Activated CD4-positive, alpha-beta T cell treated with anti-CD3 and anti-CD28 coated beads, Interleukin-2, Interleukin-4, amounts not matched to agents 100 ng/mL and 50 ng/mL, durations not matched to agents 16 hours and 8 hours (primary cell): ENCODE measurements around the gene NOB1.
"Not testable (repeated sequence)": the region's sequence is repeated elsewhere in the genome, so short reads cannot be mapped to it uniquely, and the experiment has no call there.

ENCODE experiments used
- DNase-seq: peaks from one replicate; pipeline ENCODE4 v3.0.0-alpha.2; 2020; ENCODE audit warnings: low spot score

The NOB1 gene

DNA sequence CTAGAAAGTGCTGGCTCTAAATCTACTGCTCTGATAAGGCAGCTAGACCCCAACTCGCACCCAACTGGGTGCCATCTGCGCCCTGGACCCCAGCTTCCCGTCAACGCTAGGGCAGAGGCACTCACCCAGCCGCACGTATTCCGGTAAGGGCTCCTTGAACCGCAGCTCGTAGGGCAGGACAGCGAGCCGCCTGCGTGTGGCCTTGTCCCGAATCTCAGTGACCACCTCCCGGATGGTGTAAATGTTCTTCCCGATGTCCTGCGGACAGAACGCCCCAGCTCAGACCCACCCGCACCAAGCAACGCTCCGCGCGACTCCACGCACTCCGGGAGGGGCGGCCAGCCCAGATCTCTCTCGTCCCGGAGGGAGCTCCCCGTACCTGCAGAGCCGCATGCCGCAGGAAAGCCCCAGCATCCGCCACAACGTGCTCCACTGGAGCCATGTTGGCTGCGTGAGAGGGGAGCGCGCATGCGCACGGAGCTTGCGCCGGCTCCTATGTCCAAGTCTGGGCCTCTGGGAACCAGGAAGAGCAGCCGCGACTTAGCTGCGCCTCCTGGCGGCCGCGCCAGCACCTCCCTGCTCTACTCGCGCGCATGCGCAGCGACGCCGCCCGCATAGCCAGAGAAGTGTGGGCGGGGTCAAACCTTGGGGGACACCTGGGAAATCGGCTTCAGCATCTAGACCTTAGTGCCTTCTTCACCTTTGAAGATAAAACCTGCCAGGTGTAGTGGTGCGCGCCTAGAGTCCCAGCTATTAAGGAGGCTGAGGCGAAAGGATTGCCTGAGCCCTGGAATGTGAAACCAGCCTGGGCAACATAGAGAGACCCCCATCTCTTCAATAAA lies at the start of gene NOB1:
Gene NOB1, minus strand, starts transcription at position 458 of the 842 bp plus-strand sequence. Its CDS starts 16 bp downstream, at position 442.
- peak; percentile 98 for DNase-seq

GRCh38 chr16:69804297-69804696 lies 49.6 kb upstream of the NOB1 start:
- DNase-seq, result no peak

DNA sequence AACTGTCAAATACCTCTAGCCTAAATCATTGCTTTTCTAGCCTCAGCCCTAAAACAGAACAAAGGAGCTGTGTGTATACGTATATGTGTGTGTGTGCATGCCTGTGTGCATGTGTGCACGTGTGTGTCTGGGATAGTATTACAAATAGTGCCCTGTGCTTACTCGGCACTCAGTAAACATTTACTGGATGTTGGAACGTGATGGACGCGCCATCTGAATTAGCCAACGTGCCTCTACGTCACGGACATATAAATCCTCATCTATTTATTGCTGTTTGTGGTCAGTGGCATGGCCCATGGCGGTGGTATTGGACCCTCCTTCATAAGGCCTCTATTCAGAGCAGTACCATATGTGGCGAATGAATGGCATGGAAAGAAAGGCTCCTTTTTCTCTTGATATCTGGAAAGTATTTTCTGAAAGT lies 44.9 kb upstream of the NOB1 start:
- no peak for DNase-seq

- no peak for DNase-seq
Observed at GRCh38 chr16:69798466-69798865, 43.7 kb upstream of the NOB1 start.

DNA sequence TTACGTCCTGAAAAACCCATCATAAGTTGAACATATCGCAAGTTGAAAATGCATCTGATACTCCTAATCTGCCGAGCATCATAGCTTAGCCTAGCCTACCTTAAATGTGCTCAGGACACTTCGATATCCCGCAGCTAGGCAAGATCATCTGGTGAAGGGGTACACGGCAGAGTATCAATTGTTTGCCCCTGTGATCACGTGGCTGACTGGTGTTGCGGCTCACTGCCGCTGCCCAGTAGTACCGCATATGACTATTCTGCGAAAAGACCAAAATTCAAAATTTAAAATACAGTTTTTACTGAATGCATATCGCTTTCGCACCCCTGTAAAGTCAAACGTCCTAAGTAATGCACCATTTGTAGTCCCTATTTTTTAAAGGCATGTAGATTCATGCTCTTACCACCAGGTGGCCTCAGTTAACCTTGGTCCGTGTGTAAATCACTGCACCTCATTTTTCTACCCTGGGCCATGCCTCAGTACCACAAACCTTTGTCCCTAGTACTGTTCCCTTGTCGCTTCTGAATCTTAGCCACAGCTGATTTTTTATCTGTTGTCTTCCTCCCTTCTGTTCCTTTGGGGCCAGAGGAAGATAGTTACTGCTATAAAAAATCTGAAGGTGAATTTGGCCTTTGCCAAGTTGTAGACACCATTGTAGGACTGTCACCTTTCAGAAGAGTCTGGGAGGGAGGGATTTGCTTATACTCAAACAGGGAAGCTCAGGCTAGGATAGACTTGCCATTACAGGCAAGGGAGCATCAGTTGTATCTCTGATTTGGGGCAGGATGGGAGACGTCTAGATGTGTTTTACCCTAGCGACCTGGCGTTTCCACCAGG lies 41.8 kb upstream of the NOB1 start:
- peak; percentile 47 for DNase-seq

- DNase-seq, result no peak
Observed at GRCh38 chr16:69794486-69794885, 39.8 kb upstream of the NOB1 start.

GRCh38 chr16:69793526-69793925 lies 38.8 kb upstream of the NOB1 start:
- DNase-seq, result no peak

DNA sequence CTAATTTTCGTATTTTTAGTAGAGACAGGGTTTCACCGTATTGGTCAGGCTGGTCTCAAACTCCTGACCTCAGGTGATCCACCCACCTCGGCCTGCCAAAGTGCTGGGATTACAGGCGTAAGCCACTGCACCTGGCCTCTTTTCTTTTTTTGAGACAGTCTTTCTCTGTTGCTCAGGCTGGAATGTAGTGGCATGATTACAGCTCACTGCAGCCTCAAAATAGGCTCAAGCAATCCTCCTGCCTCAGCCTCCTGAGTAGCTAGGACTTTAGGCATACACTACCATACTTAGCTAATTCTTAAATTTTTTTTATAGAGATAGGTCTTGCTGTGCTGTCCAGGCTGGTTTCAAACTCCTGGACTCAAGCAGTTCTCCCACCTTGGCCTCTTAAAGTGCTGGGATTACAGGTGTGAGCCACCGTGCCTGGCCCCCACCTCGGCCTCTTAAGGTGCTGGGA lies 36.7 kb upstream of the NOB1 start:
- not testable (repeated sequence) for DNase-seq

GRCh38 chr16:69787883-69788282 lies 33.2 kb upstream of the NOB1 start:
- no peak for DNase-seq

GRCh38 chr16:69784586-69784985 lies 29.9 kb upstream of the NOB1 start:
- no peak for DNase-seq

GRCh38 chr16:69781118-69781517 lies 26.4 kb upstream of the NOB1 start:
- no peak for DNase-seq

DNA sequence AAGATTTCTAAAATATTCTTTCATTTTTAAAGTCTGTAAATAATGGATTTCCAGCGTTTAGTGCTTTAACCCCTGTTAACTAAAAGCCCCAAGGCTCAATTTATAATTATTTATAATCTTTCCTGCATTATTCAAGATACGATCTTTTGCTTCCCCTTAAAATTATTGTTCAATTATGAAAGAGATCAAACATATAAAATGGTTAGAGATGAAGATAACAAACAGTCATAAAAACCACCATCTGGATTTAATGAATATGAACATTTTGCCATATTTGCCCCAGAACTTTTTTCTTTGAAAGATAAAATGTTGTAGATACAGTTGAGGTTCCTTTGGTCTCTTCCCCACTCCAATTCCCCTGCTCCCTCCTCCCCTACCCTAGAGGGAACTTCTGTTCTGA lies 25.0 kb upstream of the NOB1 start:
- DNase-seq, result no peak

GRCh38 chr16:69775563-69775962 lies 20.8 kb upstream of the NOB1 start:
- no peak for DNase-seq

GRCh38 chr16:69773260-69773947 lies 18.7 kb upstream of the NOB1 start:
- DNase-seq, result no peak

DNA sequence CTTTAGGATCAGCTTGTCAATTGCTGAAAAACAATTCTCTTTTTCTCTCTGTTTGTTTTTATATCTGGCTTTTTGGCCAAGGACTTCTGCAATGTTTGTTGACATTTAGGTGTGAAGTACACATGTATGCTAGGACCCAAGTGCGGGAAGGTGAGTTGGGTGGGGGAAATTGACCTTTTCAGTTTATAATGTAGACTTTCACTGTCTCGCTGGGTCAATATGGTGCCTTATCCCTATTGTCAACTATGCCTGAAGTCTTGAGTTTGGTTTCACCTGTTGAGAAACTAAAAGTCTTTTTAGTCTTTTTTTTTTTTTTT lies 16.9 kb upstream of the NOB1 start:
- DNase-seq, result no peak

- DNase-seq, result no peak
Observed at GRCh38 chr16:69769404-69769803, 14.7 kb upstream of the NOB1 start.

GRCh38 chr16:69768666-69769065 lies 13.9 kb upstream of the NOB1 start:
- DNase-seq, result no peak

- no peak for DNase-seq
Observed at GRCh38 chr16:69767459-69768229, 12.9 kb upstream of the NOB1 start.

- DNase-seq, result no peak
Observed at GRCh38 chr16:69763599-69763942, 8.8 kb upstream of the NOB1 start.

DNA sequence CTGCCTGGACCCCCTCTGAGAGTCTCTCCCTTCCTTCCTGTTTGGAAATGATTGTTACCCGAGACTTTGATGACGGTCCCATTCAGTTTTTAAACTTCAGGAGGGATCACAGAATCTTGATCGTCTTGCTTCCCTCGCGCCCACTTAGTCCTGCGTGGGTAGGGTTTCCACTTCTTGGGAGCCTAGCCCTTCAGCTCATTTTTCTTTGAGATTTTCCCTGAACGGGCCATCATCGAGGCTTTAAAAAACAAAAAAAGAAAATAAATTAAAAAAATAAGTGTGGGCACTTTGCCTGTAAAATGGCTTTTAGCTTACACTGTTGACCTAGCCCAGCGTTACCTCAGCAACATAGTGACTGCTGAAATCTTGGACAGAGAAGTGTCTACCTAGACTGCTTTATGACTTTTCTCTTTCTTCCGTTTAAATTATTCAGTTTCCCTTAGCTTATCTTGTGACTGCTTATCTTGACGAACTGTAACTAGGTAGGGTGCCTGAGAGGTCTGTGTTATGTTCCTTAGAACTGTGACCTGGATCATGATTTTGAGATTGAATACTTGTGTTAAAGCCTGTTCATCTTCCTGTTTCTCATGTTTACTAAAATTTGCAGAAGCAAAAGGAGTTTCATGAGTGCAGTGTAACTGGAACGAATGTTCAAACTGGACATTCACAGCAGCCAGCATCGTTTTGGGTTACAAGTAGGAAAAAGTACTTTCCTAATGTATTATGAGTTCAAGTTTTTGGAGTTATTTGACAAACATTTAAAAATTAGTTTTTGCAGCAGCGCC lies 8.3 kb upstream of the NOB1 start:
- DNase-seq, result no peak
